Tongue (tissue), 2 donors: Measurements from ENCODE around the gene NHLRC1. TPM values are rescaled to one million over a fixed set of nuclear protein-coding genes. Genes with fewer than 3 reads are reported as not detected.

Experiments
- DNase-seq: peaks from one replicate; pipeline ENCODE4 v3.0.0-alpha.2; 2015
- total RNA-seq: library from RNA; depleted of rRNA; stranded (reverse); fragments of >200 nt; gene quantifications from one replicate; pipeline ENCODE4 v1.2.3, GENCODE V29; 2014

NHLRC1 gene
- total RNA-seq, 1 donor from 2014 or later = 3.2 TPM

DNA sequence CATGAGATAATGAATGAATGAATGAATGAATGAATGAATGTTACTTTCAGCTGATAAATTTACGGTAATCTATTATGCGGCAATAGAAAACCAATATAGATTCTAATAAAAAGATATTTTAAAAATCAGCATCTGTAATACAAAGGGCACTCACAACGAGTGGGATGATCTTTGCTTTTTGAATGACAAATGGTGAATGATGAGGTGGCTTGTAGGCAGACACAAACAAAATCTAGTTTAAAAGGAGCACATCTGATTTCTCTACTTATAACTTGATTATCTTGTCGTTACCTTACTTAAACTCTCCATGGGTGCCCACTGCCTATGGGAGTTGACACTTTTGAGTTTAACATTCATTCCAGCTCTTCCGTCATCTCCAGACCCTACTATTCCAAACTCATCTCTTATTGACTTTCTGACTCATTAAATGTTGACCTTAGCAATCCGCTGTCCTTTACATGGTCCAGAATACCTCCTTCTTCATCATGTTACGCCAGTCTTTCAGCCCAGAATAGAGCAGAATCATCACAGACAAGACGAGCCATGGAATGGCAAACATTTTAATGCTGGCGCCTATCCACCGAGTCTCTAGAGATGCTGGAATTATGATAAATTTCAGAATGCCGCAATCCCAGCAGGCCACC, 41.3 kb downstream of the NHLRC1 start:
- DNase-seq = no peak

DNA sequence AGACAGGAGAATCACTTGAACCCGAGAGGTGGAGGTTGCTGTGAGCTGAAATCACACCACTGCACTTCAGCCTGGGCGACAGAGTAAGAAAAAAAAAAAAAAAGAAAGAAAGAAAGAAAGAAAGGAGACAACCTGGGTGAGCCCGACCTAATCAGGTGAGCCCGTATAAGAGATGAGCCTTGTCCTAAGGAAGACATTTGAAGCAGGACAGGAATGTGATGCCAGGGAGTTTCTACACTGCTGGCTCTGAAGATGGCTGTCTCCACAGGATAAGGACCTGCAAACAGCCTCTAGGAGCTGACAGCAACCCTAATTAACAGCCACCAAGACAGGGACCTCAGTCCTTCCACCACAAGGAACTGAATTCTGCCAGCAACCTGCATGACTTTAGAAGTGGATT, 41.9 kb downstream of the NHLRC1 start:
- no peak for DNase-seq

- DNase-seq = no peak
Observed at GRCh38 chr6:18078866-18079265, 43.6 kb downstream of the NHLRC1 start.

DNA sequence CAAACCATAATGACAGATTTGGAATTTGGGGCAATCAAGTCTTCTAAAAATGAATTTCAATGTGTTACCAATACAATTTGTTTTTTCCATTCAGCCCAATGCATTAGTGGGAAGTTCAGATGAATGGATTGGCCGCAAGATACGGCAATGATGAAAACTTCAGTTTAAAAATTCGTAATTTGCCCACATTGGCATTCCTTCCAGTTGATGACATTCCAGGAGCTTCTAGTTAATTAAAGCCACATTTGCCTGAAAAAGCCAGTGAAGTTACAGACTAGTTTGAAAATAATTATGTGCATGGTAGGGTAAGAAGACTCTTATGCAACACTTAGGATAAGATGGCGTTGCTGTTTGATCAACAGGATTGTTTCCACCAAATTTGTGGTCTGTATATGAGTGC, 46.2 kb downstream of the NHLRC1 start:
- no peak for DNase-seq

DNA sequence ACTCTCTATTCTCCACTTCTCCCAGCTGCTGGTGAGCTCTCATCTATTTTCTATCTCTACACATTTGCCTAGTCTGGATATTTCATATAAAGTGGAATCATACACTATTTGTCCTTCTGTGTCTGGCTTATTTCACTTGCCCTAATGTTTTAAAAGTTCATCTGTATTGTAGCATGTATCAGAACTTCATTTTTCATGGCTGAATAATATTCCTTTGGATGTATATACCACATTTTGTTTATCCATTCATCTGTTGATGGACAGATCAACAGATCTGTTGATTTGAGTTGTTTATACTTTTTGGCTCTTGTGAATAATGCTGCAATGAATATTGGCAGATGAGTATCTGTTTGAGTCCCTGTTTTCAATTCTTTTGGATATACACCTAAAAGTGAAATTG, 49.6 kb downstream of the NHLRC1 start:
- DNase-seq = no peak

- DNase-seq = peak; percentile 11
Observed at GRCh38 chr6:18070486-18070885, 52.0 kb downstream of the NHLRC1 start.

Other genes with a start within 250 kb of the NHLRC1 start
- gene KIF13A, start 135.0 kb downstream of the NHLRC1 start, total RNA-seq = 61.4 TPM
- gene TPMT, start 32.4 kb upstream of the NHLRC1 start, total RNA-seq = 4.2 TPM
- 46.8 TPM for gene KDM1B, start 32.7 kb upstream of the NHLRC1 start, total RNA-seq
- gene DEK, start 141.9 kb upstream of the NHLRC1 start, total RNA-seq = 145 TPM